Measurements from ENCODE around the gene JPH2.

The JPH2 gene

DNA sequence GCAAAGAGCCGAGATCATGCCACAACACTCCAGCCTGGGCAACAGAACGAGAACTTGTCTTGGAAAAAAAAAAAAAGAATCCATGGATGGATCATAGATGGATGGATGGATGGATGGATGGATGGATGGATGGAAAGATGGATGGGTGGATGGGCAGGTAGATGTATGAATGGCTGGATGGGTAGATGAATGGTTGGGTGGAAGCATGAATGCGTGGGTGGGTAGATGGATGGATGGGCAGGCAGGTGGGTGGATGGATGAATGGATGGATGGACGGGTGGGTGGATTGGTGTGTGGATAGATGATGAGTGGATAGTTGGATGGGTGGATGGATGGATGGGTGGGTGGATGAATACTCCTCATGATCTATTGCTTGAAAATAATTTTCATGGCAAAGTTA, 1.4 kb downstream of the JPH2 start:
- no peaks in the 10 kb centered on the region for H3F3A ChIP-seq (ENCODE audit: insufficient read depth, low read length)
- H4K20me1 ChIP-seq (ENCODE audit: insufficient read depth, low read length), result no peaks in the 10 kb centered on the region
- peaks cover 6% of the 10 kb centered on the region; the same call in 1 of the 2 replicates for H3K27me3 ChIP-seq (replicated peaks; ENCODE audit: insufficient read depth, low read length)
- no peaks in the 10 kb centered on the region for H3K9me3 ChIP-seq (replicated peaks; ENCODE audit: insufficient read depth, low read length)
- H3K9me2 ChIP-seq (replicated peaks; ENCODE audit: insufficient read depth, low read length), result no peaks in the 10 kb centered on the region
- H3K4me2 ChIP-seq (ENCODE audit: low read depth, low read length), result no peak overlapping the region
- no peak for DNase-seq
- H2AFZ ChIP-seq (ENCODE audit: low read length), result no peak overlapping the region
- TF ChIP-seq, protein P1, sequence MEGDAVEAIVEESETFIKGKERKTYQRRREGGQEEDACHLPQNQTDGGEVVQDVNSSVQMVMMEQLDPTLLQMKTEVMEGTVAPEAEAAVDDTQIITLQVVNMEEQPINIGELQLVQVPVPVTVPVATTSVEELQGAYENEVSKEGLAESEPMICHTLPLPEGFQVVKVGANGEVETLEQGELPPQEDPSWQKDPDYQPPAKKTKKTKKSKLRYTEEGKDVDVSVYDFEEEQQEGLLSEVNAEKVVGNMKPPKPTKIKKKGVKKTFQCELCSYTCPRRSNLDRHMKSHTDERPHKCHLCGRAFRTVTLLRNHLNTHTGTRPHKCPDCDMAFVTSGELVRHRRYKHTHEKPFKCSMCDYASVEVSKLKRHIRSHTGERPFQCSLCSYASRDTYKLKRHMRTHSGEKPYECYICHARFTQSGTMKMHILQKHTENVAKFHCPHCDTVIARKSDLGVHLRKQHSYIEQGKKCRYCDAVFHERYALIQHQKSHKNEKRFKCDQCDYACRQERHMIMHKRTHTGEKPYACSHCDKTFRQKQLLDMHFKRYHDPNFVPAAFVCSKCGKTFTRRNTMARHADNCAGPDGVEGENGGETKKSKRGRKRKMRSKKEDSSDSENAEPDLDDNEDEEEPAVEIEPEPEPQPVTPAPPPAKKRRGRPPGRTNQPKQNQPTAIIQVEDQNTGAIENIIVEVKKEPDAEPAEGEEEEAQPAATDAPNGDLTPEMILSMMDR (IDR thresholded peaks at IDR 0.05; ENCODE audit: low read length), result no peak
- TF ChIP-seq EZH2phosphoT487 (IDR thresholded peaks at IDR 0.05; ENCODE audit: low read length), result no peak
- TF ChIP-seq EZH2 (optimal IDR thresholded peaks at IDR 0.05; ENCODE audit: low read depth, low read length), result no peak
- H3K36me3 ChIP-seq (replicated peaks; ENCODE audit: insufficient read depth, low read length), result no peaks in the 10 kb centered on the region
- no peaks in the 10 kb centered on the region for H3K79me2 ChIP-seq (ENCODE audit: low read length)
- no peak overlapping the region for H3K9ac ChIP-seq (ENCODE audit: low read length)
- no peaks in the 10 kb centered on the region for H3K4me1 ChIP-seq (ENCODE audit: low read length)
- H3K4me3 ChIP-seq (ENCODE audit: low read length), result no peak overlapping the region
- no peak overlapping the region for H3K27ac ChIP-seq (ENCODE audit: low read length)

DNA sequence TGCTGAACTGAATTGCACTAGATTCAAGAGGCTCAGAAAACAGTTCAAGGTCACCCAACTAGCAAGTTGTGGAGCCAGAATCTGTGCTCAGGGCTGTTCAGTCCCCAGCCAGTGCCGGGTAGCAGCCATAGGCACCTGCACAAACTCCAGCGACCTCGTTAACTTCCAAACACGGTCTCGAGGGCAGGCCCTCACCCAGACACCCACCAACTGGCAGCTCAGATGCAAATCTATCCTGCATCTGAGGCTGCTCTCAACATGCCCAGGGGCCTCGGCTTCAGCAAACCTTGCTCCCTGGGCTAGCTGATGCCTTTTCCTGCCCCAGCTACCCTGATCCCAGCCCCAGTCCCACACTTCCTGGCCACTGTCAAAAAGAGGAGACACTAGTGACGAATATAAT, 3.7 kb downstream of the JPH2 start:
- H2AFZ ChIP-seq (ENCODE audit: low read length), result no peak overlapping the region
- H3K27ac ChIP-seq (ENCODE audit: low read length), result no peak overlapping the region
- H4K20me1 ChIP-seq (ENCODE audit: insufficient read depth, low read length), result no peaks in the 10 kb centered on the region
- TF ChIP-seq, protein P1 (IDR thresholded peaks at IDR 0.05; ENCODE audit: low read length), result no peak
- no peak for TF ChIP-seq EZH2phosphoT487 (IDR thresholded peaks at IDR 0.05; ENCODE audit: low read length)
- TF ChIP-seq EZH2 (optimal IDR thresholded peaks at IDR 0.05; ENCODE audit: low read depth, low read length), result no peak
- no peaks in the 10 kb centered on the region for H3K79me2 ChIP-seq (ENCODE audit: low read length)
- H3K4me3 ChIP-seq (ENCODE audit: low read length), result no peak overlapping the region
- H3F3A ChIP-seq (ENCODE audit: insufficient read depth, low read length), result no peaks in the 10 kb centered on the region
- H3K27me3 ChIP-seq (replicated peaks; ENCODE audit: insufficient read depth, low read length), result peaks cover 6% of the 10 kb centered on the region; the same call in 1 of the 2 replicates
- no peak for DNase-seq
- H3K36me3 ChIP-seq (replicated peaks; ENCODE audit: insufficient read depth, low read length), result no peaks in the 10 kb centered on the region
- no peaks in the 10 kb centered on the region for H3K4me1 ChIP-seq (ENCODE audit: low read length)
- no peak overlapping the region for H3K4me2 ChIP-seq (ENCODE audit: low read depth, low read length)
- no peaks in the 10 kb centered on the region for H3K9me2 ChIP-seq (replicated peaks; ENCODE audit: insufficient read depth, low read length)
- H3K9ac ChIP-seq (ENCODE audit: low read length), result no peak overlapping the region
- no peaks in the 10 kb centered on the region for H3K9me3 ChIP-seq (replicated peaks; ENCODE audit: insufficient read depth, low read length)

DNA sequence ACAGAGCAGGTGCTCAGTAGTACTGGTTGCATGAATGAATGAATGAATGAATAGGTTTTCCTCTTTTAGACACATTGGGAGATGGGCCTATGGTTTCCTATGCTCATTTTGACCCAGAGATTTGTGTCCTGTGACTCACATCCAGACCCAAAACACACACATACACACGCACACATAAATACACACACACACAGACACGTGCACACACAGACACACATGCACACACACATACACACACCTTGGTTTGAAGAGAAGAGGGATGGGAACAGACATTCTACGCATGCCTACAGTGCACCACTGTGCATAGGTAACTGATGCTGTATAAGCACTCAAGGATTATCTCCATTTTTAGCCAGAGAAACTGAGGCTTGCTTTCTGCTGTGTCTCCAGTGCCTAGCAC, 4.1 kb downstream of the JPH2 start:
- H3K9ac ChIP-seq (ENCODE audit: low read length), result no peak overlapping the region
- H3K9me3 ChIP-seq (replicated peaks; ENCODE audit: insufficient read depth, low read length), result no peaks in the 10 kb centered on the region
- H3K4me2 ChIP-seq (ENCODE audit: low read depth, low read length), result no peak overlapping the region
- no peaks in the 10 kb centered on the region for H3K79me2 ChIP-seq (ENCODE audit: low read length)
- no peak overlapping the region for H2AFZ ChIP-seq (ENCODE audit: low read length)
- no peaks in the 10 kb centered on the region for H4K20me1 ChIP-seq (ENCODE audit: insufficient read depth, low read length)
- DNase-seq, result no peak
- no peaks in the 10 kb centered on the region for H3K9me2 ChIP-seq (replicated peaks; ENCODE audit: insufficient read depth, low read length)
- no peak overlapping the region for H3K27ac ChIP-seq (ENCODE audit: low read length)
- no peaks in the 10 kb centered on the region for H3K36me3 ChIP-seq (replicated peaks; ENCODE audit: insufficient read depth, low read length)
- TF ChIP-seq, protein P1 (IDR thresholded peaks at IDR 0.05; ENCODE audit: low read length), result no peak
- TF ChIP-seq EZH2 (optimal IDR thresholded peaks at IDR 0.05; ENCODE audit: low read depth, low read length) (no peak), EZH2phosphoT487 (IDR thresholded peaks at IDR 0.05; ENCODE audit: low read length) (no peak)
- H3F3A ChIP-seq (ENCODE audit: insufficient read depth, low read length), result no peaks in the 10 kb centered on the region
- no peaks in the 10 kb centered on the region for H3K4me1 ChIP-seq (ENCODE audit: low read length)
- H3K27me3 ChIP-seq (replicated peaks; ENCODE audit: insufficient read depth, low read length), result peaks cover 6% of the 10 kb centered on the region; the same call in 1 of the 2 replicates
- no peak overlapping the region for H3K4me3 ChIP-seq (ENCODE audit: low read length)
